Measurements from ENCODE around the gene PRKCB. TPM values are rescaled to one million over a fixed set of nuclear protein-coding genes. Genes with fewer than 3 reads are reported as not detected.

Gene PRKCB
- total RNA-seq, 1 donor from 2014 or later = 24.1 TPM

DNA sequence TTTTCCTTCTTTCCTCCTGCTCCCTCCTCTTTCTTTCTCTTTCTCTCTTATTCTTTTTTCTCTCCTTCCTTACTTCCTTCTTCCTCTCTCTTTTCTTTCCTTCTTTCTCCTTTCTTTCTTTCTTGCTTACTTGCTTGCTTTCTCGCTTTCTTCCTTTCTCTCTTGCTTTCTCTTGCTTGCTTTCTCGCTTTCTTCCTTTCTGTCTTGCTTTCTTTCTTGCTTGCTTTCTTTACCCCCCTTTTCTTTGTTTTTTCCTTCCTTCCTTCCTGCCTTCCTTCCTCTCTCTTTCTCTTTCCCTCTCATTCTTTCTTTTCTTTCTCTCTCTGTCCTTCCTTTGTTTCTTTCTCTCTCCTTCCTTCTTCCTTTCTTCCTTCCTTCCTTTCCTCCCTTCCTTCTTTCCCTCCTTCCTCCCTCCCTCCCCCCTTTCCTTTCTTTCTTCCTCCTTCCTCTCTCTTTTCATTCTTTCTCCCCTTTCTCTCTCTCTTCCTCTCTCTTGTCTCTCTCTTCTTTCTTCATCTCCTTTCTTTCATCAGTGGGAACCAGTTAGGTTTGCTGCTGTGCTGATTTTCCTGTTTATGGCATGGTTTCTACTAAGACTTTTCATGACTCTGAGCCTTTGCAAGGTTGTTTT, 277.4 kb downstream of the PRKCB start:
- DNase-seq = no peak
- TF ChIP-seq, protein P1, sequence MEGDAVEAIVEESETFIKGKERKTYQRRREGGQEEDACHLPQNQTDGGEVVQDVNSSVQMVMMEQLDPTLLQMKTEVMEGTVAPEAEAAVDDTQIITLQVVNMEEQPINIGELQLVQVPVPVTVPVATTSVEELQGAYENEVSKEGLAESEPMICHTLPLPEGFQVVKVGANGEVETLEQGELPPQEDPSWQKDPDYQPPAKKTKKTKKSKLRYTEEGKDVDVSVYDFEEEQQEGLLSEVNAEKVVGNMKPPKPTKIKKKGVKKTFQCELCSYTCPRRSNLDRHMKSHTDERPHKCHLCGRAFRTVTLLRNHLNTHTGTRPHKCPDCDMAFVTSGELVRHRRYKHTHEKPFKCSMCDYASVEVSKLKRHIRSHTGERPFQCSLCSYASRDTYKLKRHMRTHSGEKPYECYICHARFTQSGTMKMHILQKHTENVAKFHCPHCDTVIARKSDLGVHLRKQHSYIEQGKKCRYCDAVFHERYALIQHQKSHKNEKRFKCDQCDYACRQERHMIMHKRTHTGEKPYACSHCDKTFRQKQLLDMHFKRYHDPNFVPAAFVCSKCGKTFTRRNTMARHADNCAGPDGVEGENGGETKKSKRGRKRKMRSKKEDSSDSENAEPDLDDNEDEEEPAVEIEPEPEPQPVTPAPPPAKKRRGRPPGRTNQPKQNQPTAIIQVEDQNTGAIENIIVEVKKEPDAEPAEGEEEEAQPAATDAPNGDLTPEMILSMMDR (IDR thresholded peaks at IDR 0.05) = no peak
- no peak for ATAC-seq
- H3K4me1 ChIP-seq = no peaks in the 10 kb centered on the region
- H3K4me3 ChIP-seq = no peak overlapping the region
- H3K9me3 ChIP-seq = no peaks in the 10 kb centered on the region
- intact Hi-C loops (cut with DNase I) = no loop called here
- no peak overlapping the region for H3K27ac ChIP-seq
- H3K36me3 ChIP-seq = no peaks in the 10 kb centered on the region
- no peaks in the 10 kb centered on the region for H3K27me3 ChIP-seq (ENCODE audit: low read depth)

DNA sequence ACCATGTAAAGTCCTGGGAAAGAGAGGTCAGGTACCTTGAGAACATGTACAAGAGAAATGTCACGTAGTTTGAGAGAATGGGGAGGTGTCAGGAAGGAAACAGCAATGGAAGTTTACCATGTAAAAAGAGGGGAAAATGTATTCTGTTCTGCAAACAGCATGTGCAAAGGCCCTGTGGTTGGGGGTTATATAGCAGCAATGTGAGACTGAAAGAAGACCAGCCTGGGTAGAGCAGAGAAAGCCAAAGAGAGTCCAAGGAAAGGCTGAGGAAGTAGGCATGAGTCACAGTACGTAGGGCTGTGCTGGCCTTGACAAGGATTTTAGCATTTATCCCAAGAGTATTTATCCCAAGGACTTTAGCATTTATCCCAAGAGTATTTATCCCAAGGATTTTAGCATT, 279.1 kb downstream of the PRKCB start:
- Histone ChIP-seq H3K36me3 (no peaks in the 10 kb centered on the region), H3K4me1 (no peaks in the 10 kb centered on the region), H3K9me3 (no peaks in the 10 kb centered on the region), H3K27ac (no peak overlapping the region), H3K27me3 (ENCODE audit: low read depth) (no peaks in the 10 kb centered on the region), H3K4me3 (no peak overlapping the region)
- DNase-seq (no peak), ATAC-seq (no peak)
- intact Hi-C loops (cut with DNase I) = no loop called here
- TF ChIP-seq, protein P1 (IDR thresholded peaks at IDR 0.05) = no peak

DNA sequence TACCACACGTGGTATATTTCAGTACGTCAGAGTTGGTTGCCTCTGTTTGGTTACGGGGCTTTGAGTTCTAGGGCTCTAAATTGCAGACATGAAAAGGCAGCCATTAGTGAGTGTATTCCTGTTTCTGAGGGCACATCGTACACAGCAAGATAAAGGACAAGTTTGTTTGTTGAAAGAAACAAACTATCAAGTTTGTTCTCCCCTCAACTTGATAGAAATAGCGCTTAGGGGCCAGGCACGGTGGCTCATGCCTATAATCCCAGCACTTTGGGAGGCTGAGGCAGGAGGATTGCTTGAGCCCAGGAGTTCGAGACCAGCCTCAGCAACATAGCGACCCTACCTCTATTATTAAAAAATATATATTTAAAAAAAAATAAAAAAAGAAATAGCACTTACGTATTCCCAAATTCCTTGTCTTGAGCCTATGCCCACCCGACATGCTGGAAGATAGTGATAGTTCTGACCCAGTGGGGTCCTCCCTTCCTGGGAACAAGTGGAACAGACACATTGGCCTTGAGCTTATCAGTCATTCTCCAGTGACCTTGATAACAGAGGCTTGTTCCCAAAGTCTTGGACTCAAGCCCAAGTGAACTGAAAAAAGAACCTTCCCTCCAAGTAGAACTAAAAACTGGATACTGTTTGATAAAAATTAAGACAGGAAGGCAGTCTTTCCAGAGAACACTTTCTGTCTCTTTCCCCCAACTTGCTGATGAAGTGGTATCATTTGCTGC, 280.4 kb downstream of the PRKCB start:
- Histone ChIP-seq H3K27ac (no peak overlapping the region), H3K4me1 (no peaks in the 10 kb centered on the region), H3K4me3 (no peak overlapping the region), H3K36me3 (no peaks in the 10 kb centered on the region), H3K9me3 (no peaks in the 10 kb centered on the region), H3K27me3 (ENCODE audit: low read depth) (no peaks in the 10 kb centered on the region)
- ATAC-seq = no peak
- TF ChIP-seq, protein P1 (IDR thresholded peaks at IDR 0.05) = no peak
- no peak for DNase-seq
- intact Hi-C loops (cut with DNase I) = no loop called here

DNA sequence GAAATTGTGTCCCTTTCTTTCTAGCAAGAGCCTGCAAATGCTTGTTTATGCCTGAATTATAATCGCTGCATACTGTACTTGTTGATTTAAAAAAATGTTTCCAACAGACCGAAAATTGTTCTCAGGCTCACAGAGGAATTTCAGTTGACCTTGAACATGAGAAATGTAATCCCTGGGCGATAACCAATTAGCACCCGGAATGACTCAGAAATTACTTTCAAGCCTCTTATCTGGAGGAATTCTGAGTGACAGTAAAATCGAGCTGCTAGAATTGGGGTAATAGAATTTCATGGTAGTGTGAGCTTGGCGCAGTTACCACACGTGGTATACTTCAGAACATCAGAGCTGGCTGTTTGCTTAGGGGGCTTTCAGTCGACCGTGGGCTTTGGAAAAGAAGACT, 281.2 kb downstream of the PRKCB start:
- no peaks in the 10 kb centered on the region for H3K4me1 ChIP-seq
- no peaks in the 10 kb centered on the region for H3K36me3 ChIP-seq
- H3K27ac ChIP-seq = no peak overlapping the region
- H3K4me3 ChIP-seq = no peak overlapping the region
- intact Hi-C loops (cut with DNase I) = no loop called here
- TF ChIP-seq, protein P1 (IDR thresholded peaks at IDR 0.05) = no peak
- H3K27me3 ChIP-seq (ENCODE audit: low read depth) = no peaks in the 10 kb centered on the region
- DNase-seq = no peak
- no peak for ATAC-seq
- no peaks in the 10 kb centered on the region for H3K9me3 ChIP-seq

DNA sequence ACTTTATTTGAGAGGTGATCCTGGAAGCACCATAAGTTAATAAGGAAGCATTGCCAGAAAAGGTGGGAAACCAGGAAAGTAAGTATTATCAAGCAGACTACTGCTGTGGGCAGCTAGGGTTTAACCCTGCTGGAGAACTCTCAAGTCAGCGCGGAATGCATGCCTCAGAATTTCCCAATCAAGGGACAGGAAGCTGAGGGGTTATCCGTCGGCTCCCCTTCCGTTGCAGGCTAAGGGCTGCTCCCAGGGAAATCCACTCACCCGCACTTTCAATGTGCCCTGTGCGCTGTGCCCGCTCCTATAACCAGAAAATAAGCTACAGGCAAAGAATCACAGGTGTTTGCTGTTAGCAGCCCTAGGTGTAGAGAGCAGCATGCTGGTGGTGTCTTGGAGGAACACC, 281.9 kb downstream of the PRKCB start:
- ATAC-seq (no peak), DNase-seq (no peak)
- intact Hi-C loops (cut with DNase I) = no loop called here
- H3K9me3 ChIP-seq = no peaks in the 10 kb centered on the region
- no peaks in the 10 kb centered on the region for H3K36me3 ChIP-seq
- TF ChIP-seq, protein P1 (IDR thresholded peaks at IDR 0.05) = no peak
- no peak overlapping the region for H3K4me3 ChIP-seq
- no peaks in the 10 kb centered on the region for H3K4me1 ChIP-seq
- no peaks in the 10 kb centered on the region for H3K27me3 ChIP-seq (ENCODE audit: low read depth)
- H3K27ac ChIP-seq = no peak overlapping the region
